Activated CD4-positive, alpha-beta T cell treated with anti-CD3 and anti-CD28 coated beads for 4 hours (primary cell): ENCODE data around the gene FAM72B.
"Not testable (repeated sequence)": the region's sequence is repeated elsewhere in the genome, so short reads cannot be mapped to it uniquely, and the experiment has no call there.

Experiments used
- DNase-seq, 2 donors: peaks; one replicate each; pipeline ENCODE4 v3.0.0-alpha.2; 2020

Gene FAM72B

GRCh38 chr1:121199763-121200162, 15.6 kb upstream of the FAM72B start:
- not testable (repeated sequence) for DNase-seq

DNA sequence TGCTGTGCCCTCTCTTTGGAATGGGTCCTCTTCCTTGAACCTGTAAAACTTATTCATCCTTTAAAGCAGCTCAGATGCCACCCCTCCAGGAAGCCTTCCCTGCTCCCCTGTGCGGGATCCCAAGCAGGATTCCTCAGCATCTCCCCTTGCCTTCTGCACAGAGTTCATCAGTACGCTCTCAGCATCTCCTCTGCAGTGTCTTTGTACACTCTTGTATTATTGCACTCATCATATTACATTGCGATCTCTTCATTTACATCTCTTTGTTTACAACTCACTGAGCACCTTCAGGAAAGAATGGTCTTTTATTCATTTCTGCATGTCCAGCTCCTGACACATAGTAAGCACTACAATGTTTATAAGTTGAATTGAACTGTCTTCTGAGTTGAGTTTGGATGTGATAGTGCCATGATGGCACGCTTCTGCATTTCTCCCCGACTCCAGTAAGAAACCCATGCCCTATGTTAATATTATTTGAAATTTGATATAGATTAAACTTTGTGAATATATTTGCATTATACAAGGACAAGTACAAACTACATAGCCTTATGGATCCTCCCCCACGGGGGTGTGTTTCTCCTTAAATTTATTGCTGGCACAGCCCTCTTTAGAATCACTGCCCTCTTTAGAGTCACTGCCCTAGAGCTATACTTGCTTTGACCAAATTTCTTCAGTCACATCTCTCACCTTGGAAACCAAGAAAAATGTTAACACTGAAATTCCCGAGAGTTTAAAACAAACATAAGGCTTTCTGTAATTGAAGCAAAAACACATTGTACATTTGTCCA, 13.1 kb upstream of the FAM72B start:
- DNase-seq: not testable (repeated sequence)

- not testable (repeated sequence) for DNase-seq
Measured at GRCh38 chr1:121192512-121192911, 8.4 kb upstream of the FAM72B start.

- not testable (repeated sequence) for DNase-seq
Measured at GRCh38 chr1:121187914-121188313, 3.8 kb upstream of the FAM72B start.

DNA sequence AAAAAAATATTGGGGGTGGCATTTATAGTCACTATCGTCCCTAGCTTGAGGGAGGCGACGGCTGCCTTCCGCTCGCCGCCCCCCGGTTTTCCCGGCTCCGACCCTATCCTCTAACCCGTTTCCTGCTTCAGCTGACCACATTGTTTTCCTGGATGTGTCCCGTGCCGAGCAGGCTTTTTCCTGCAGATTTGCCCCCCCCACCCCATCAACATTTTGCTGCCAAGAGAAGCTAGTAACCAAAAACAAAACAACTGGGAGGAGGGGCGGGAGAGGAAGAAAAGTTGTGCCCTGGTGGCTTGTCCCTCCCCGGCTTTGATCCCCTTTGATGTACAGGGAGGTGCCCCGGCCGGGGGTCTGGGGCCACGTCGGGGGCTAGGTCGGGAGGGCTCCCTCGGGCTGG, 2.1 kb upstream of the FAM72B start:
- not testable (repeated sequence) for DNase-seq

GRCh38 chr1:121185140-121185708, 1.1 kb upstream of the FAM72B start:
- DNase-seq: not testable (repeated sequence)

DNA sequence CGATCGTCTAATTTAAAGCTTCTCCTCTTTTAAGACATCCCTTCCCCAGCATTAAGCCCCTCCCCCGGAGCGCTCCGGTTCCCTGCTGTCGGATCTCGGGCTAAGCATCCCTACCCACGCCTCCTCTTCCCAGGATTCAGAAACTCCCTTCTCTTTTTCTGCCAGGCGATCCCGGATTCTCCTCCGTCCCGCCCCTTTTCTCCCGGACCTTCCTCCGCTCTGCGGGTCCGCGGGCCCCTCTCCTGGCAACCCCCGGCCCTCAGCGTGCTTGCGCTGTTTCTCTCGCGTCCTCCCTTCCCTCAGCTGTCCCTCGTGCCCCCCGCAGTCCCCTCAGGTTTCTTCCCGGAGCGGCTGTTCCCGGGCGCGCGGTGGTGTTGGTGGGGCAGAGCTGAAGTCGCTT, 273 bp downstream of the FAM72B start:
- DNase-seq: not testable (repeated sequence)

DNA sequence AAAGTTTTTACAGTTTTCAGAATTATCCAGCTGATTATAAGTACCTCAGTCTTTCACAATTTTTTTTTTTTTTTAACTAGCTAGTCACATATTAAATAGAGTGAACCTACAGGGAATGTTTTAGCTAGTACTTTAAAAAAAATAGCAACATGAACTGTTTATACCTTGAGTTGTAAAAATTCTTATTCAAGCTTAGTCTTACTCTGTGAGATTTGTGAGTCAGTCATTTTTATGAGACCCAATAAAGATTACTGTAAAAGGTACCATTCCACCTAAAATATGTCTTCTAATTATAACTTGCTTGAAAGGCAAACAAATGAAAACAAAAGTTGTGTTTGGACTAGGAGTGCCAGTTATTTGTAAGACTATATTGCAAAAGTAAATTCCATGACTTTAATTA, 5.9 kb downstream of the FAM72B start:
- not testable (repeated sequence) for DNase-seq

GRCh38 chr1:121176649-121177048, 7.5 kb downstream of the FAM72B start:
- not testable (repeated sequence) for DNase-seq

DNA sequence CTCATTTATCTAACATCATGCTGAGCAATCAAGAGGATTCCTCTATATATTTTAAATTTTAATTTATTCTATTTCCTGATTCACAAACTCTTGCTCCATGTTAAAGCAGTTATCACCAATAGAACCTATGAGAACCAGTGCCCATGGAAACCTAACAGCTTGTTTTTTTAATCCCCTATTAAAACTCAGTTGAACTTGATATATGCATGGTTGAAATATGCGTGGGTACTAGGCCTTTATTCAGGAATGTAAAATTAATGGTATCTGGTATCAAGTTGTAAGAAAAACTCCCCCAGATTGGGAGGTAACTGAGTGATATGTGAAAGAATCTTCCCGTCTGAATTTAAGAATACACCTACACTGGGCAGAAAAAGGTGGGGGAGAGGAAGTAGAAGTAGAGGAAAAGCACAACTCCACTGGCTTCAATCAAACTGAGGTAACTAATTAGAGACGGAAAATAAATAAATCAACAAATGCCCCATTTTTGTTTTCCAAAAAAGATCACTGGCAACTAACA, 15.9 kb downstream of the FAM72B start:
- DNase-seq: not testable (repeated sequence)

DNA sequence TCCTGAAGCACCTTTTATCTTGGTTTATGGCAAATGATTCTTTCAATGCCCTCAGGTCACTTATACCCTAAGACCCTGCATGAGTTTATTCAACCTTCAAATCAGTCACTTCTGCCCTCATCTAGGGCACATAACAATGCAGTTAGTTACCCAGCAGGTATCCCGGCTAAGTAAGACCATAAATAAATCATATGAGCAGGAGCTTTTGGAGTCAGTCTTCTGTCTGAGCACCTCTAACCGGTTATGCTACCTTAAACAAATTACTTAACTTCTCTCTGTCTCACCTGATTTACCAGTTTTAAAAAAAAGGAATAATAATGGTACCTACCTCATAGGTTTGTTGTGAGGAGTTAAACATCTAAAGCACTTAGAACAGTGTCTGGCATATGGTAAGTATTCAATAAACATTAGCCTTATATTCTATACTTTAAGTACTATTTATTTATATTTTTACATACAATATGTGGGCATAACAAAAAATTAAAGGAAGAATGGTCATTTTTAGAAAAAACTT, 16.9 kb downstream of the FAM72B start:
- not testable (repeated sequence) for DNase-seq

DNA sequence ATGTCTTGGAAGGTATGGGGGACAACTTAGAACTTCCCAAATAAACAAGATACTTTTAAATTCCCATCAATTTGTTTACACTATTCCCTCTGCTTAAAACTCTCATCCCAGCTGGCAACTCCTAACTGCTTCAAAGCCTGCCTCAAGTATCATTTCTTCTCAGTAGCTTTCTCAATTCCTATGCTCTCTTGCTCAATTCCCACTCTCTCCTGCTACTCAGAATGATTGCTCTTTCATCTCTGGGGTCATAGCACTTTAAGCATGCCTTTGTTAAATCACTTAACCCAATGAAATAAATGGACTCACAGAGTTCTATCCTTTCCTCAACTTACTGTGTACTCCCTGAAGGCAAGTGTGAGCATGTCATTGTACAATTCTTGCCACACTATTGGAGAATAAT, 18.8 kb downstream of the FAM72B start:
- not testable (repeated sequence) for DNase-seq

DNA sequence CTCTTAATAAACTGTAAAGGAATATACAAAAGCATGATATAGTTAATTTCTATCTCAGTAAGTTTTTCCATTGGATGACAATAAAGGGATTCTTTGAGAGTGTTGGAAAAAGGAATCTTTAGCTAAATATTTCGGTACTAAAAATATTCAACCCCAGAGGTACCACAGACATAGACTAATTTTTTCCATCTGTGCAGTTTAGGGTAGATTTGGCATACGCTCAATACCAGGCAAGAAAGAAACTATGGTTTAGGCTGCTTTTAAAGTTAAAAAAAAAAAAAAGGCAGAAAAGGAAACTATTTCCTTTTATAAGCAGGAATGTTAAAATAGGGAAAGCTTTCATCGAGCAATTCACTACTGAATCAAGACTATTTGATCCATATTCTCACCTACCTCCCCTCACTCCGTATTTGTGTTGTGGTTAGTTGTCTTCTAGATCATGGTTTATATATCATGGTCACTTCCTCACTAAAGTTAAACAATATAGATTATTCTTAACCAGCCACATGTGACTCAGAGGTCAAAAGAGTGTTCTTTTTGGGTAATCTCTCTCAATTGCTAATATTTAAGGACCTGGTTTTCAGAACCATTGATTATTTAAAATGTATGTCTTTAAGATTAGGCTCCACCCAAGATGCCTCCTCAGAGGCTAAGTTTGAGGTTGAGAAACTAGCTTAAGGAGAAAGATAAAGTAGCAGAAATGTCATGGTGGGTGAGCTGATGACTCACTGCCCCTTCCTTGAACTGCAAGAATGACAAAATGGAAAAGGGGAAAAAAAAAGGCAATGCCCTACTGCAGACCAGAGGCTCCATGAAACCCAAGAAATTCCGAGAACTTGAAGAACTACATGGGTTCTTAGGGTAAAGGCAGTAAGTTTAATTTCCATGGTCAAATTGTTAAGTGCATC, 20.0 kb downstream of the FAM72B start:
- DNase-seq: not testable (repeated sequence)

DNA sequence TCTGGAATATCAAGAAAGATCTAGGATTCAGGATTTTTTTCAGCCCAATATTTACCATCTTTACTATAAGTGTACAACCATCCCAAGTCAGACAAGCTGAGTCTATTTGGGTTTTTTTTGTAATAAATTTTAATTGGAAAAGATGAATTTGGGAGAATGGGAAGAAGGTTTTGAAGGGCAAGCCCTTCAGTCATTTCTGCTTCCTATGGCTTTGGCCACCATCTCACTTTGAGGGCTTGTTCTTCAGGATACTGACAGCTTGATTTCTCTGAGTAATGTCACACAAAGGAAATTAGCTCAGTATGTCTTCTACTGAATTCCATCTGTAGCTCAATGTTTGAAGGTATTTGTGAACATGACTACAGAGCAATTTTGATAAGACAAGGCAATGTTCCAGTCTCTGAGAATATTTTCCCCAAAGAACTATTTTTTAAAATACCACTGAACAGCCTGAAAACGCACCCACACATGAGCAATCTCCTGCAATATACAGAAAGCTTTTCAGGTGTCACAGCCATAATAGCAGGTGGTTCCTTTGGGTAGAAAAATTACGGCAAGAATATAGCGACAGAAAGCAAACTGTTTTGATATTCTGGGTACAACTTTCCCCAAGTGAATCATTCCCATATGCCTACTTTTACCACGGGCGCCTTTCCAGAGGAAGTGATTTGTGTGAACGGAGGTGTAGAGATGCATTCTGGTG, 22.8 kb downstream of the FAM72B start:
- not testable (repeated sequence) for DNase-seq

DNA sequence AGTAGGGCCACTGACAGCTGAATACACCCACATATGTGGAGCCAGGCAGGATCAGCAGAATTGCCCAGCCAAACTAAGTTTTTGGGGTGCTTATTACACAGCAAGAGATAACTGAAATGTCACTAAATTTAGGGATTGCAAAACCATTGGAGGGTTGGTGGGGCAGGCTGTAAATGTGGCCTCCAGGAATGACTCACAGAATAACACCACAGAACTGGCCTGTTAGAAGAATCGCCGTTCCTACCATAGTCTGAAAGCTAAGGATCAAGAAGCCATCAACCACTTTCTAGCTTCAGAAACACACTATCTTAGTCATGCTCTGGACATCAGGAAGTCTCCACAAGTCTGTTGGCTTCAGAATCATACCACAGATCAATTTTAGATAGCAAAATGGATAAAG, 24.0 kb downstream of the FAM72B start:
- DNase-seq: not testable (repeated sequence)

- DNase-seq: not testable (repeated sequence)
Measured at GRCh38 chr1:121157609-121158008, 26.5 kb downstream of the FAM72B start.

DNA sequence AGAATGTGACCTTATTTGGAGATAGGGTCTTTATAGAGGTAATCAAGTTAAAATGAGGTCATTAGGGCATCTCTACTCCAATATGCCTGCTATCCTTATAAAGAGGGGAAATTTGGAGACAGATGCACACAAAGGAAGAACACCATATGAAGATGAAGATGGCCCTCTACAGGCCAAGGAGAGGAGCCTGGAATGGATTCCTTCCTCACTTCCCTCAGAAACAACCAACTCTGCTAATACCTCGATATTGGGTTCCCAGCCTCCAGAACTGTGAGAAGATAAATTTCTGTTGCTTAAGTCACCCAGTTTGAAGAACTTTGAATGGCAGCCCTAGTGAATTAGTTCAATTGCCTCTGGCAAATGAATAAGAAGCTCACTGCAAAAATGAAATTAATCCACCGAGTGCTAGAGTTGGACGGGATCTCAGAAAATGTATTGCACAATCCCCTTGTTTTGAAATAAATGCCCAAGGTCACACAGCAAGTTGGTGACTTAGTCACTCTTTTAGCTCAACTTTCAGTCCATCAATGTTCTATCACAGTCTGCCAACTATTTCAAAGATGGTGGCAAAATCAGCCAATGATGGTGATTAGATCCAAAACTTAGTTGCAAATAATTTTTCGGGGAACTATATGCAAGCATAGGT, 27.1 kb downstream of the FAM72B start:
- not testable (repeated sequence) for DNase-seq

DNA sequence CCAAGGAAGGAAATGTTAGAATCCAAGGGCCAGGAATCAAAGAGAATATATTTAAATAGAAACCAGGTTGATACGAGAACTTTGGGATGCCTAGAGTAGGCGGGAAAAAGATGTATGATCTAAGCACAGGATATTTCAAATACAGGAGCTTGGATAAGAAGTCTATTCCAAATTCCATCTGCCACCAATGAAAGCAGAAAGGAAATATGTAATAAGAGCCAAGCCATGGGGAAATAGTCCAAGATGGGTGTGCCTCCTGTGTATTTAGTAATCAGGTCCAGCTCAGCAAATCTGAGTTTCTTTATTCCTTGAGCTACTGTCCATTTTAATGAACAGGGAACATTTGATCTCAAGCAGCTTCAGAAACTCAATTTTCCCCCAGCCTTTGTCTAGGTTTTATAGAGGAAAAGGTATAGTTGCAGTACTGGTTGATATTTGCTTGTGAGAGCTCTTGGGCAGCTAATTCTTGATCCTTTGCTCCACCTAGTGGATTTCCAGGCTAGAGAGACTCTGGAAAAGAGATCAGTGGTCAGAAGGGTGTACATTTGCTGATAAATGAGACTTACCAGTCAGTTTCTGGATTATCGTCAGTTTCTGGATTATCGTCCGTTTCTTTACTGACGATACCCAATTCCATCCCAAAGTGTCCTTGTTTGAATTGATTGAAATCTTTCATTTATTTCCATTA, 28.3 kb downstream of the FAM72B start:
- DNase-seq: not testable (repeated sequence)

DNA sequence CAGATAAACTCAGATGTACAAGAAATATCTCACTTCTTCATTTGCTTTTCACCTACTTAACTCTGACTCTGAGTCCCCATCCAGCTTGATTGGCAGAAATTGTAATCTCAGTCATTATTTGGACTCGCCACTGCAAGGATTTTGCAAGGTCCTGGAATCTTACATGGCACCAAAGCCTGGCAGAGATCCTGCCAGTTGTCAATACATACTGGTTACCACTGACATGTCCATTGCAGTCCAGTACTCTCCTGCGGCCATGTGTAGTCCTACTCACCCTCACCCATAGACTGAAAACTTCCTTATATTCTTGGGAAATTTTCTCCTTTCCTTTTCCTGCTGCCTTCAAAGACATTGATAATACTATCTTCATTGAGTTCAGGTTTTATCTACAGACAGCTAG, 29.3 kb downstream of the FAM72B start:
- DNase-seq: not testable (repeated sequence)

DNA sequence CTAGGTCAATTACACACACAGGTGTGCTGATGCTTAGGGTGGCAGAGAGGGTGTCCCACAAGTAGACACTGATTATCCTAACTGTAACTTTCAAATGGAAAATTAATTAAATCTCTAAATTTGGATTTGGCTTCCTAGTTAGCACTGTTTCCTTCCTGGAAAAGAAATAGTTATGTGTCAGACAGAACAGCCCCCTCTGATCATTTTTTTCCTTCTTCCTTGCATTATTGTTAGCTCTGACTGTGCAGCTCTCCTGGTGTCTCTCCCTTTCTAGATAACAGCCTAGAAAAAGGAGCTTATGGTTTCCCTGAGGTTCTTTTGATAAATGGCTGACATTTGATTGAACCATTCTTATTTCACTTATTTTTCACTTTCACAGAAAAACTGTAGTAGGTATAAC, 31.4 kb downstream of the FAM72B start:
- not testable (repeated sequence) for DNase-seq

- DNase-seq: not testable (repeated sequence)
Measured at GRCh38 chr1:121151294-121151693, 32.8 kb downstream of the FAM72B start.
